B cell (primary cell): ENCODE data around the gene KRT84.

ENCODE experiments used
- CTCF ChIP-seq: fragments of 200-600 bp; IDR thresholded peaks from one replicate; pipeline ENCODE4 v1.8.0; 2022; ENCODE audit warnings: antibody characterized with exemption, mild to moderate bottlenecking
- EZH2 ChIP-seq: IDR thresholded peaks from 2 replicates; pipeline ENCODE4 v1.6.1; 2012; ENCODE audit warnings: borderline replicate concordance, low read depth, mild to moderate bottlenecking, moderate library complexity, low read length; ENCODE audit not compliant: insufficient read depth, poor library complexity, severe bottlenecking

GRCh38 chr12:52400906-52401305 lies 15.5 kb upstream of the KRT84 start:
- TF ChIP-seq CTCF = no peak
- no peak for TF ChIP-seq EZH2
